Transverse colon (tissue), 4 donors: ENCODE results near the gene RELT. TPM values are rescaled to one million over a fixed set of nuclear protein-coding genes. Genes with fewer than 3 reads are reported as not detected.
A peak's percentile ranks its signal among the peaks of the same experiment; 100 is the strongest.

Source experiments
- DNase-seq: peaks from one replicate; pipeline ENCODE4 v3.0.0-alpha.2; 2019
- H3K27ac ChIP-seq, 4 donors: fragments of 200-600 bp; sonication (generic); 2 replicates each; pipeline ENCODE4 v1.5.1; 2016 to 2018; ENCODE audit warnings: inconsistent platforms in 4 of 4
- H3K27me3 ChIP-seq: fragments of 200-600 bp; sonication (generic); 2 replicates; pipeline ENCODE4 v1.5.1; 2017; ENCODE audit warnings: inconsistent platforms
- H3K36me3 ChIP-seq, 4 donors: fragments of 200-600 bp; sonication (generic); 2 replicates each; pipeline ENCODE4 v1.5.1; 2017 to 2019; ENCODE audit warnings: inconsistent platforms in 4 of 4
- H3K4me1 ChIP-seq, 4 donors: fragments of 200-600 bp; sonication (generic); 2 replicates each; pipeline ENCODE4 v1.5.1; 2017 to 2020; ENCODE audit warnings: inconsistent platforms in 4 of 4
- H3K4me3 ChIP-seq, 4 donors: fragments of 200-600 bp; sonication (generic); 1 replicate in 1 of 4; 2 replicates in 3 of 4; pipeline versions ENCODE4 v1.5.1 to v1.6.1; 2017 to 2019; ENCODE audit warnings: inconsistent platforms in 4 of 4
- H3K9me3 ChIP-seq, 2 donors: fragments of 200-600 bp; sonication (generic); 2 replicates each; pipeline ENCODE4 v1.5.1; 2017 to 2019; ENCODE audit warnings: inconsistent platforms in 2 of 2
- EP300 ChIP-seq: sonication (generic); formaldehyde crosslinking; IDR thresholded peaks from one replicate; pipeline ENCODE4 v1.6.1; 2017; ENCODE audit warnings: antibody characterized with exemption, low read depth
- POLR2A ChIP-seq: fragments of 450-650 bp; IDR thresholded peaks from one replicate; pipeline ENCODE4 v1.6.1; 2016; ENCODE audit warnings: antibody characterized with exemption, mild to moderate bottlenecking, moderate library complexity
- POLR2AphosphoS5 ChIP-seq, 3 donors: sonication (generic); formaldehyde crosslinking; IDR thresholded peaks; one replicate each; pipeline ENCODE4 v1.6.1; 2016; ENCODE audit warnings: antibody characterized with exemption in 3 of 3
- WGBS, 2 donors: methylation state at CpG; one replicate each; pipeline ENCODE4 v1.1.5; 2018; ENCODE audit warnings: low coverage in 1 of 2; 5-methylcytosine and 5-hydroxymethylcytosine counted together
- in situ Hi-C, 4 donors: fragments of 200-750 bp; cut with MboI; loops; one replicate each; pipeline versions ENCODE4 v1.15.0 to v1.15.1; 2017; ENCODE audit warnings: low sequenced_read_pairs in 3 of 4, low pct_ligation_motif_present in 1 of 4, low pct_unique_long_range_greater_than_20kb in 1 of 4
- intact Hi-C: fragments of 100-400 bp; cut with DNase I; formaldehyde crosslinking; loops from one replicate; pipeline ENCODE4 v1.15.1; 2023; ENCODE audit warnings: low total_unique reads
- total RNA-seq, 4 donors: library from RNA; depleted of rRNA; stranded (reverse); fragments of >200 nt; gene quantifications; one replicate each; pipeline ENCODE4 v1.1.0, GENCODE V29; 2016
- TF ChIP-seq, protein P1 (sequence below), 5 experiments: fragments of 200-600 bp in 3 of 5; fragments of 450-650 bp in 2 of 5; sonication (generic) in 3 of 5; IDR thresholded peaks; 1 replicate in 2 of 5; 2 replicates in 3 of 5; pipeline ENCODE4 v1.5.1; 2016 to 2017; ENCODE audit warnings: antibody characterized with exemption in 5 of 5, inconsistent platforms in 3 of 5, mild to moderate bottlenecking in 2 of 5, moderate library complexity in 1 of 5

The RELT gene
- total RNA-seq, 4 donors from 2014 or later: 2.0 to 10.1 (median 6.1) TPM

GRCh38 chr11:73376803-73377629 lies 817 bp downstream of the RELT start:
- no peaks in the 10 kb centered on the region for H3K27me3 ChIP-seq
- peak overlapping the region; percentile 85 to 92 (median 88) for H3K27ac ChIP-seq
- H3K4me1 ChIP-seq: peaks cover 0 to 27% (median 12%) of the 10 kb centered on the region in 4 donors
- H3K36me3 ChIP-seq: no peaks in the 10 kb centered on the region
- peak overlapping the region; percentile 47 to 82 (median 60) for H3K4me3 ChIP-seq
- WGBS, 2 donors: 0 to 6% methylated on average over 2 to 56 of the region's 56 CpGs
- H3K9me3 ChIP-seq: no peaks in the 10 kb centered on the region
- intact Hi-C loops (no loop called here), in situ Hi-C loops (no loop called here)
- DNase-seq: peak; percentile 65
- TF ChIP-seq EP300: no peak
- peak; percentile 48 for TF ChIP-seq POLR2A
- peak in 1 of 3 donors; percentile 14 for TF ChIP-seq POLR2AphosphoS5 (IDR thresholded peaks at IDR 0.05)

- no peak for TF ChIP-seq EP300
- Histone ChIP-seq H3K9me3 (no peaks in the 10 kb centered on the region), H3K27ac (no peak overlapping the region), H3K4me1 (peaks cover 7 to 46% (median 25%) of the 10 kb centered on the region in 4 donors), H3K27me3 (no peaks in the 10 kb centered on the region), H3K36me3 (no peaks in the 10 kb centered on the region), H3K4me3 (no peak overlapping the region)
- DNase-seq: peak; percentile 42
- in situ Hi-C loops: no loop called here
- WGBS, 2 donors: 73 to 78% methylated on average over 4 to 10 of the region's 10 CpGs
- intact Hi-C loops: no loop called here
Observed at GRCh38 chr11:73379189-73379880, 3.1 kb downstream of the RELT start.

DNA sequence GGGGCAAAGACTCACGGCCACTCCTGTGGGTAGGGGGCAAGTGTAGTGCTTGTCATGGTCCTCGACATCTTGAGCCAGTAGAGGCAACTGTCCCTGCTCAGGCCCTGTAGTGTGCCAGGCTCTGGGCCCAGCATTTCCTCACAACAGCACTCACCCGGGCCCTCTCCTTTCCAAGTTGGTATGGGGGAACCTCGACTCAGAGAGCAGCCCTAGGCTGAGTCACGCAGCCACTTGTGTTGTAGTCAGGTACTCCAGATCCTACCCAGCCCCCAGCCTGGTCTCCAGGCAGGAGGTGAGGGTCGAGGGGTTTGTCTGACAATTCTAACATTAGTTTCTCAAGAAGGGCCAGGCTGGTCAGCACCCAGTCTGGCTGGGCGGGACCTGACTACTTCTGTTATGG lies 4.1 kb downstream of the RELT start:
- whole genome bisulfite sequencing, 2 donors: 70 to 75% methylated on average over 4 to 7 of the region's 7 CpGs
- Histone ChIP-seq H3K9me3 (no peaks in the 10 kb centered on the region), H3K27ac (peak overlapping the region in 1 of 4 donors; percentile 1), H3K36me3 (no peaks in the 10 kb centered on the region), H3K27me3 (no peaks in the 10 kb centered on the region), H3K4me1 (peaks cover 7 to 46% (median 30%) of the 10 kb centered on the region in 4 donors), H3K4me3 (no peak overlapping the region)
- in situ Hi-C loops: no loop called here
- TF ChIP-seq POLR2AphosphoS5 (IDR thresholded peaks at IDR 0.05): no peak
- TF ChIP-seq, protein P1, sequence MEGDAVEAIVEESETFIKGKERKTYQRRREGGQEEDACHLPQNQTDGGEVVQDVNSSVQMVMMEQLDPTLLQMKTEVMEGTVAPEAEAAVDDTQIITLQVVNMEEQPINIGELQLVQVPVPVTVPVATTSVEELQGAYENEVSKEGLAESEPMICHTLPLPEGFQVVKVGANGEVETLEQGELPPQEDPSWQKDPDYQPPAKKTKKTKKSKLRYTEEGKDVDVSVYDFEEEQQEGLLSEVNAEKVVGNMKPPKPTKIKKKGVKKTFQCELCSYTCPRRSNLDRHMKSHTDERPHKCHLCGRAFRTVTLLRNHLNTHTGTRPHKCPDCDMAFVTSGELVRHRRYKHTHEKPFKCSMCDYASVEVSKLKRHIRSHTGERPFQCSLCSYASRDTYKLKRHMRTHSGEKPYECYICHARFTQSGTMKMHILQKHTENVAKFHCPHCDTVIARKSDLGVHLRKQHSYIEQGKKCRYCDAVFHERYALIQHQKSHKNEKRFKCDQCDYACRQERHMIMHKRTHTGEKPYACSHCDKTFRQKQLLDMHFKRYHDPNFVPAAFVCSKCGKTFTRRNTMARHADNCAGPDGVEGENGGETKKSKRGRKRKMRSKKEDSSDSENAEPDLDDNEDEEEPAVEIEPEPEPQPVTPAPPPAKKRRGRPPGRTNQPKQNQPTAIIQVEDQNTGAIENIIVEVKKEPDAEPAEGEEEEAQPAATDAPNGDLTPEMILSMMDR (IDR thresholded peaks at IDR 0.05): no peak
- no peak for TF ChIP-seq POLR2A
- intact Hi-C loops: no loop called here
- no peak for DNase-seq

DNA sequence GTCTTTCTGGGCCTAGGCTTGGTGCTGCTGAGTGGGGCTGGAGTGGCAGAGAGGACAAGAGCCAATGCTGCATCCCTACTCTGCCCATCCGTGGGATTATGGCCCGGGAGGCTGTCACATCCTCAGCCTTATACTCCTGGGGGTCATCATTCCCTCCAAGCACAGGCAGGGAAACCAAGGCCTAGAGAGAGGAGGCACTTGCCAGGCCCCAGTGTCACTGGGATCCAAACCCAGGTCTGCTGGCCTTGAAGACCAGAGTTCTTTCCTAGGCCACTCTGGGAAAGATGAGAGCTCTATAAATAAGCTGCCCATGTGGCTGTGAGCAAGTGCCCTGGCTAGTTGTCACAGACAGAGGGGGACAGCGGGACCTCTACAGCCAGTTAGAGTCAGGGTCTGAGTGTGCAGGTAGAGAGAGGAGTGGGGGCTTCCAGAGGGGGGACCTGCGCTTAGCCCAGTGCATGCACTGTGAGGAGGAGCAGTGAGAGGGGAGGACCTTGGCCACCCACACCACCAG lies 4.8 kb downstream of the RELT start:
- no peaks in the 10 kb centered on the region for H3K9me3 ChIP-seq
- H3K27me3 ChIP-seq: no peaks in the 10 kb centered on the region
- peak overlapping the region in 1 of 4 donors; percentile 6 for H3K27ac ChIP-seq
- intact Hi-C loops (no loop called here), in situ Hi-C loops (no loop called here)
- DNase-seq: no peak
- TF ChIP-seq, protein P1 (IDR thresholded peaks at IDR 0.05): no peak
- TF ChIP-seq EP300 (no peak), POLR2AphosphoS5 (IDR thresholded peaks at IDR 0.05) (no peak), POLR2A (no peak)
- 93 to 100% methylated on average over 1 to 2 of the region's 4 CpGs for WGBS, 2 donors
- peaks cover 7 to 48% (median 28%) of the 10 kb centered on the region in 4 donors for H3K4me1 ChIP-seq
- no peak overlapping the region for H3K4me3 ChIP-seq
- no peaks in the 10 kb centered on the region for H3K36me3 ChIP-seq

DNA sequence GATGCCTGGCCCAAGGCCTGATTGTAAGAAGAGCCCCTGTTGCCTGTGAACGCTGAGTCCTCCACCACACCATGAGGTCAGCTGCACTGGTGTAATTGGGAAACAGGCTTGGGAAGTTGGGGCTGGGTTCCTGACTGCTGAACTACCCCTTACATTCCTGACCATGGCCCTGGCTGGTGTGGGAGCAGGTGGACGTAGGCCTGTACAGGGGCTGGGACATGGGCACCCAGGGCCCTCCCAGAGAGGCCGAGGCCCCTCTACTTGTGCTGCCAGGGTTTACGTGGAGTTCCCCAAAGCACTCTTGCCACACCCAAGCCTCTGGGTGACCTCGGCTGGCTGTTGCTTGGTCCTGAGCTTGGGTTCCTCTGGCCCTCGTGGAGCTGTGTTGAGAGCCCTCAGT lies 5.4 kb downstream of the RELT start:
- no peak for DNase-seq
- peaks cover 7 to 53% (median 26%) of the 10 kb centered on the region in 4 donors for H3K4me1 ChIP-seq
- WGBS, 2 donors: 60% methylated on average over 5 of the region's 6 CpGs; no CpG with 5 or more reads in 1 of the 2 donors
- in situ Hi-C loops: no loop called here
- intact Hi-C loops: no loop called here
- TF ChIP-seq POLR2AphosphoS5 (IDR thresholded peaks at IDR 0.05) (no peak), EP300 (no peak), POLR2A (no peak)
- TF ChIP-seq, protein P1 (IDR thresholded peaks at IDR 0.05): no peak
- H3K27me3 ChIP-seq: no peaks in the 10 kb centered on the region
- H3K9me3 ChIP-seq: no peaks in the 10 kb centered on the region
- no peaks in the 10 kb centered on the region for H3K36me3 ChIP-seq
- H3K27ac ChIP-seq: peak overlapping the region in 1 of 4 donors; percentile 6
- H3K4me3 ChIP-seq: no peak overlapping the region
